Calu3 (cell line): ENCODE measurements around the gene SSU72. TPM values are rescaled to one million over a fixed set of nuclear protein-coding genes. Genes with fewer than 3 reads are reported as not detected.
"Not testable (repeated sequence)": the region's sequence is repeated elsewhere in the genome, so short reads cannot be mapped to it uniquely, and the experiment has no call there.

Experiments
- BruUV-seq: library from RNA; stranded (reverse); fragments of 400-500 nt; replicated peaks from 2 replicates; lab custom pipeline; 2021; lab: Mats Ljungman, UMichigan
- CTCF ChIA-PET: fragments of 300-600 bp; sonication (Branson Sonifier 250); formaldehyde crosslinking; loops from one replicate; lab custom pipeline; 2022; ENCODE audit warnings: antibody characterized with exemption; lab: Charles Lee
- DNase-seq: peaks from one replicate; pipeline ENCODE4 v3.0.0; 2022
- H3K27ac Mint-ChIP-seq: one replicate; pipeline ENCODE4 v1.8.0; 2022; ENCODE audit warnings: mixed read lengths; ENCODE audit not compliant: unreplicated experiment
- H3K27me3 Mint-ChIP-seq: one replicate; pipeline ENCODE4 v1.8.0; 2022; ENCODE audit warnings: mixed read lengths; ENCODE audit not compliant: unreplicated experiment
- H3K36me3 Mint-ChIP-seq: one replicate; pipeline ENCODE4 v1.8.0; 2022; ENCODE audit warnings: mild to moderate bottlenecking, moderate library complexity, mixed read lengths; ENCODE audit not compliant: insufficient read depth, unreplicated experiment
- H3K4me1 Mint-ChIP-seq: one replicate; pipeline ENCODE4 v1.8.0; 2022; ENCODE audit warnings: mild to moderate bottlenecking, low read depth, mixed read lengths; ENCODE audit not compliant: unreplicated experiment
- H3K4me3 Mint-ChIP-seq: one replicate; pipeline ENCODE4 v1.8.0; 2022; ENCODE audit warnings: mild to moderate bottlenecking, low read depth, moderate library complexity, mixed read lengths; ENCODE audit not compliant: unreplicated experiment
- H3K9me3 Mint-ChIP-seq: one replicate; pipeline ENCODE4 v1.8.0; 2022; ENCODE audit warnings: low read depth, mixed read lengths; ENCODE audit not compliant: unreplicated experiment
- intact Hi-C: fragments of 100-400 bp; cut with micrococcal nuclease; formaldehyde crosslinking; loops from one replicate; pipeline ENCODE4 v1.10.0; 2022; ENCODE audit not compliant: unreplicated experiment
- total RNA-seq: library from RNA; stranded (reverse); gene quantifications from 2 replicates; pipeline ENCODE4 v1.2.3, GENCODE V29; 2022
- TF ChIP-seq, protein P1 (sequence below): fragments of 200-600 bp; IDR thresholded peaks from one replicate; pipeline ENCODE4 v1.8.0; 2022; ENCODE audit warnings: antibody characterized with exemption; ENCODE audit not compliant: unreplicated experiment

SSU72 gene
- total RNA-seq, 1 experiment from 2014 or later, result 105 TPM

DNA sequence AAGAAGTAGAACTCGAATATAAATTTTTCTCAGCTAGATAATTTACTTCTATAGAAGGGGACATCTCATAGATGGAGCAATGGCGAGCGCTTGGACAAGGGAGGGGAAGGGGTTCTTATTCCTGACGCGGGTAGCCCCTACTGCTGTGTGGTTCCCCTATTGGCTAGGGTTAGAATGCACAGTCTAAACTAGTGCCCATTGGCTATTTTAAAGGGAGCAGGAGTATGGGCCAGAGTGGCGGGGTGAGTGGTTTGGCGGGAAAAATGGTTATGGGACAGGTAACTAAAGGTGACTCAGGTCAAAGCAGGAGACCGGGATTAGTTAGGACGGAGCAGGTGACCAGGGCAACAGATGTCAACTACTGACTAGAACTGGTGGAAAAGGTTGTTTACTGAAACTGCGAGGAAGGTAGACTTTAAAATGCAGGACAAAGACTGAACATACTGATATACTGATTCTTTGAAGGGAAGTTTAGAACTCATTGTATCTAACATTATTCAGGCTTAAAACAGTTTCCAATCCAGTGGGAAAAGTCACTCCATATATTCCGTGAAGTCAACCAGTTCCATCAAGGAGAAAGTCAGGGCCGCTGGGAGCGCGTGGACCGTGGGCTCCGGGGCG is 63.6 kb downstream of the SSU72 start:
- intact Hi-C loops, result no loop called here
- TF ChIP-seq, protein P1, sequence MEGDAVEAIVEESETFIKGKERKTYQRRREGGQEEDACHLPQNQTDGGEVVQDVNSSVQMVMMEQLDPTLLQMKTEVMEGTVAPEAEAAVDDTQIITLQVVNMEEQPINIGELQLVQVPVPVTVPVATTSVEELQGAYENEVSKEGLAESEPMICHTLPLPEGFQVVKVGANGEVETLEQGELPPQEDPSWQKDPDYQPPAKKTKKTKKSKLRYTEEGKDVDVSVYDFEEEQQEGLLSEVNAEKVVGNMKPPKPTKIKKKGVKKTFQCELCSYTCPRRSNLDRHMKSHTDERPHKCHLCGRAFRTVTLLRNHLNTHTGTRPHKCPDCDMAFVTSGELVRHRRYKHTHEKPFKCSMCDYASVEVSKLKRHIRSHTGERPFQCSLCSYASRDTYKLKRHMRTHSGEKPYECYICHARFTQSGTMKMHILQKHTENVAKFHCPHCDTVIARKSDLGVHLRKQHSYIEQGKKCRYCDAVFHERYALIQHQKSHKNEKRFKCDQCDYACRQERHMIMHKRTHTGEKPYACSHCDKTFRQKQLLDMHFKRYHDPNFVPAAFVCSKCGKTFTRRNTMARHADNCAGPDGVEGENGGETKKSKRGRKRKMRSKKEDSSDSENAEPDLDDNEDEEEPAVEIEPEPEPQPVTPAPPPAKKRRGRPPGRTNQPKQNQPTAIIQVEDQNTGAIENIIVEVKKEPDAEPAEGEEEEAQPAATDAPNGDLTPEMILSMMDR, result no peak
- peak; percentile 25 for DNase-seq
- TSS peak; percentile 94 for BruUV-seq
- CTCF ChIA-PET, result no interaction called here
- H3K4me3 Mint-ChIP-seq, result peak overlapping the region; percentile 78
- no peaks in the 10 kb centered on the region for H3K27me3 Mint-ChIP-seq
- no peaks in the 10 kb centered on the region for H3K9me3 Mint-ChIP-seq
- H3K27ac Mint-ChIP-seq, result peak overlapping the region; percentile 82
- H3K4me1 Mint-ChIP-seq, result peaks cover 6% of the 10 kb centered on the region
- peaks cover 32% of the 10 kb centered on the region for H3K36me3 Mint-ChIP-seq

DNA sequence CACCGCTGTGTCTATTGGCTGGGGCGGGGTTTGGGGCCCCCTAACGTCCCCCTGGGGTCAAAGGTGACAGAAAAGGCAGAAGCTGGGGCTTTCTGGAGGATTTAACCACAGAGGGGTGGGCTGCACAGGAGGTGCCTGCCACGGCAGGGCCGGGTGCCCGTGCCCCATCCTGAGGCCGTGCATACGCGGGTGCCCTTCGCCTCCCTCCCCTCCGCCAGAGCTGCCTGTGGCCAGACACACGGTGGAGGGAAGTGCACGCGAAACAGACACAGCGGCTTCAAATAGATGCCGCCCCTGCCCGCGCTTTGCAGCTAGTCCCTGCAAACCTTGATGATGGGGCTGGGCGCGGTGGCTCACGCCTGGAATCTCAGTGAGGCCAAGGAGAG is 65.2 kb downstream of the SSU72 start:
- H3K27ac Mint-ChIP-seq, H3K27me3 Mint-ChIP-seq, DNase-seq, intact Hi-C loops, BruUV-seq, H3K4me3 Mint-ChIP-seq, H3K9me3 Mint-ChIP-seq: not testable (repeated sequence)
- Mint-ChIP-seq H3K4me1 (peaks cover 16% of the 10 kb centered on the region), H3K36me3 (peaks cover 31% of the 10 kb centered on the region)
- CTCF ChIA-PET, result interaction anchor here (0.6 kb wide), 1 partner anchor 9 kb away, joined by 3 read pairs; no protein-coding TSS in a partner anchor

DNA sequence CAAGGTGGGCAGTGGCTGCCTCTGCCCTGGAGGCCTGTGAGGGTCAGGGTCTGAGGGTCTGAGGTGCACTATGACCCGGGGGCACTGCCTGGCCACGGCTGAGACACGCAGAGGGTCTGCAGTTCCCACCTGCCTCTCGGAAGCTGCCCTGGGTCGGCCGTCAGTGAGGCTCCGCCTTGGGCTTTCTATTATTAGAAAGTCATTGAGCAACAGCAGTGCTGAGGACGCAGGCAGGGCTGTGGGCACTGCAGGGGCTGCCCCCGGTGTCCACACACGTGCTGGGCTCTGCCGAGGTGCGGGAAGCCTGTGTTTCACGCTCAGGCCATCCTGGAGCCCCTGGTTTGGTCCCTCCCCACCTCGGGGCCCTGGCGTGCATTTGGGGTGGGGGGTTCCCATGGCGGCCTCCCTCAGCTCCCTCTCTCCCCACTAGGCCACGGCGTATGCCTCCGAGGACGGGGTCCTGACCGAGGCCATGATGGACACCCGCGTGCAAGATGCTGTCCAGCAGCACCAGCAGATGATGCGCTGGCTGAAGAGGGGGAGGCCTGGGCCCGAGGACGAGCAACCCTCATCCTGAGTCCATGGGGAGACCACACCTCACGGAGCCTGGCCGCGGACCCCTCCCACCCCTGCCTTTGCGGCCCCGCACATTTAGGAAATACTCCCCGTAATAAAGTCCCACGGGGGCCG is 65.7 kb downstream of the SSU72 start:
- CTCF ChIA-PET, H3K9me3 Mint-ChIP-seq, H3K27me3 Mint-ChIP-seq, BruUV-seq, H3K27ac Mint-ChIP-seq, H3K4me3 Mint-ChIP-seq, intact Hi-C loops, DNase-seq: not testable (repeated sequence)
- peaks cover 15% of the 10 kb centered on the region for H3K4me1 Mint-ChIP-seq
- H3K36me3 Mint-ChIP-seq, result peaks cover 30% of the 10 kb centered on the region

DNA sequence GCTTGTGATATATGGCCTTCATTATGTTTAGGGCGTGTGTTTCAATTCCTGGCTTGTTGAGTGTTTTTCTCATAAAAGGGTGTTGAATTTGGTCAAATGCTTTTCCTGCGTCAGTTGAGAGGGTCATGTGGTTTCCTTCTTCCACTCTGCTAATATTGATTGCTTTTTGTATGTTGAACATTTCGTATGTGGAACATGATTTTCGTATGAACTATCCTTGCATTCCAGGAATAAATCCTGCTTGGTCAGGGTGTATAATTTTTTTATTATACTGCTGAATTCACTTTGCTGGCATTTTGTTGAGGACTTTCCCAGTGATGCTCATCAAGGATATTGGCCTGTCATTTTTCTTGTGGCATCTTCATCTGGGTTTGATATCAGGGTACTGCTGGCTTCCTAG is 67.4 kb downstream of the SSU72 start:
- H3K9me3 Mint-ChIP-seq, result no peaks in the 10 kb centered on the region
- DNase-seq, result no peak
- no TSS peak for BruUV-seq
- intact Hi-C loops, result no loop called here
- TF ChIP-seq, protein P1, result no peak
- no peaks in the 10 kb centered on the region for H3K27me3 Mint-ChIP-seq
- H3K4me1 Mint-ChIP-seq, result peaks cover 11% of the 10 kb centered on the region
- H3K4me3 Mint-ChIP-seq, result no peak overlapping the region
- no peak overlapping the region for H3K27ac Mint-ChIP-seq
- CTCF ChIA-PET, result no interaction called here
- peaks cover 24% of the 10 kb centered on the region for H3K36me3 Mint-ChIP-seq

DNA sequence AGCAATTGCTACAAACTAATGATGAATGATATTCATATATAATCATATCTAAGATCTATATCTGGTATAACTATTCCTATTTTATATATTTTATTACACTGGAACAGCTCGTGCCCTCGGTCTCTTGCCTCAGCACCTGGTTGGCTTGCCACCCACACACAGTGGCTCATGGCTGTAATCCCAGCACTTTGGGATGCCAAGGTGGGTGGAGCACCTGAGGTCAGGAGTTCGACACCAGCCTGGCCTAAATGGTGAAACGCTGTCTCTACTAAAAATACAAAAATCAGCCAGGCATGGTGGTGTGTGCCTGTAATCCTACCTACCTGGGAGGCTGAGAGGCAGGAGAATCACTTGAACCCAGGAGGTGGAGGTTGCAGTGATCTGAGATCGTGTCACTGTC is 68.9 kb downstream of the SSU72 start:
- intact Hi-C loops, H3K9me3 Mint-ChIP-seq, BruUV-seq, H3K36me3 Mint-ChIP-seq, DNase-seq, H3K27ac Mint-ChIP-seq, H3K27me3 Mint-ChIP-seq: not testable (repeated sequence)
- CTCF ChIA-PET, result interaction anchor here (0.6 to 1.8 kb wide), 4 partner anchors 98 to 201 kb away, joined by 3 to 8 read pairs (median 4); partner anchors contain the start of gene CCNL2
- H3K4me1 Mint-ChIP-seq, result peaks cover 11% of the 10 kb centered on the region
- peak overlapping the region; percentile 56 for H3K4me3 Mint-ChIP-seq
